Panc1 (cell line): ENCODE results near the gene MON1A. TPM values are rescaled to one million over a fixed set of nuclear protein-coding genes. Genes with fewer than 3 reads are reported as not detected.

Experiments used
- ATAC-seq: fragments of 200-7000 bp; cut with Tn5 transposase; 2 replicates; pipeline ENCODE4 v1.9.1; 2020; ENCODE audit warnings: mild to moderate bottlenecking, moderate library complexity
- BruUV-seq: library from RNA; stranded (reverse); fragments of 400-500 nt; replicated peaks from 2 replicates; lab custom pipeline; 2021; lab: Mats Ljungman, UMichigan
- CTCF ChIA-PET: fragments of 300-600 bp; sonication (Branson Sonifier 250); formaldehyde crosslinking; loops from one replicate; lab custom pipeline; 2022; ENCODE audit warnings: antibody characterized with exemption; lab: Charles Lee
- POLR2A ChIA-PET: fragments of 300-600 bp; sonication (Branson Sonifier 250); formaldehyde crosslinking; loops from one replicate; lab custom pipeline; 2022; ENCODE audit warnings: antibody characterized with exemption; lab: Charles Lee
- DNase-seq: peaks from one replicate; pipeline ENCODE4 v3.0.0-alpha.2; 2010; ENCODE audit warnings: low read depth, low spot score
- H3K27ac ChIP-seq: 2 replicates; pipeline ENCODE4 v1.5.1; 2011; ENCODE audit warnings: mild to moderate bottlenecking, low read length, inconsistent platforms
- H3K27me3 ChIP-seq: fragments of 200-500 bp; sonication (Bioruptor generic); 2 replicates; pipeline ENCODE4 v1.6.0; 2014; ENCODE audit warnings: low read length, inconsistent platforms; ENCODE audit not compliant: control insufficient read depth, insufficient read depth
- H3K36me3 ChIP-seq: fragments of 200-500 bp; sonication (Bioruptor generic); 2 replicates; pipeline ENCODE4 v1.5.1; 2014; ENCODE audit warnings: inconsistent platforms, mild to moderate bottlenecking, low read length, moderate library complexity; ENCODE audit not compliant: control insufficient read depth, insufficient read depth
- H3K4me1 ChIP-seq: 2 replicates; pipeline ENCODE4 v1.5.1; 2011; ENCODE audit warnings: inconsistent platforms, mild to moderate bottlenecking, low read length, moderate library complexity; ENCODE audit not compliant: control insufficient read depth, insufficient read depth
- H3K4me3 ChIP-seq, 2 experiments: 2 replicates each; pipeline ENCODE4 v1.5.1; 2011 to 2012; ENCODE audit warnings: low read depth in 2 of 2, low read length in 2 of 2, mild to moderate bottlenecking in 2 of 2, inconsistent platforms in 1 of 2, moderate library complexity in 1 of 2
- H3K9me3 ChIP-seq: fragments of 200-500 bp; sonication (Bioruptor generic); 2 replicates; pipeline ENCODE4 v1.5.1; 2014; ENCODE audit warnings: low read depth, mild to moderate bottlenecking, inconsistent platforms, low read length, moderate library complexity; ENCODE audit not compliant: control insufficient read depth, insufficient read depth
- CTCF ChIP-seq: fragments of 450-650 bp; IDR thresholded peaks from 2 replicates; pipeline ENCODE4 v1.5.1; 2017; ENCODE audit warnings: mild to moderate bottlenecking
- POLR2AphosphoS5 ChIP-seq: IDR thresholded peaks from 2 replicates; pipeline ENCODE4 v1.6.1; 2012; ENCODE audit warnings: mild to moderate bottlenecking, low read depth, low read length, moderate library complexity
- REST ChIP-seq, 2 experiments: IDR thresholded peaks; 2 replicates each; pipeline ENCODE4 v1.6.1; 2011 to 2012; ENCODE audit warnings: low read depth in 2 of 2, control low read depth in 1 of 2, low read length in 1 of 2, mild to moderate bottlenecking in 1 of 2, moderate library complexity in 1 of 2; ENCODE audit not compliant: insufficient read depth in 1 of 2
- SIN3A ChIP-seq: IDR thresholded peaks from 2 replicates; pipeline ENCODE4 v1.6.1; 2012; ENCODE audit warnings: low read depth, mild to moderate bottlenecking, low read length, moderate library complexity, borderline replicate concordance; ENCODE audit not compliant: insufficient read depth
- TCF7L2 ChIP-seq: IDR thresholded peaks from 2 replicates; pipeline ENCODE4 v1.6.1; 2011; ENCODE audit warnings: mild to moderate bottlenecking, low read depth, low read length, inconsistent platforms
- in situ Hi-C: cut with HindIII; loops from 2 replicates; pipeline ENCODE4 v1.10.0; 2016; ENCODE audit warnings: low sequenced_read_pairs, low pct_unique_long_range_greater_than_20kb
- intact Hi-C: fragments of 100-400 bp; cut with micrococcal nuclease; formaldehyde crosslinking; loops from one replicate; pipeline ENCODE4 v1.10.0; 2022; ENCODE audit not compliant: unreplicated experiment
- total RNA-seq: library from RNA; stranded (reverse); gene quantifications from one replicate; pipeline ENCODE4 v1.2.1, GENCODE V29; 2021; ENCODE audit not compliant: unreplicated experiment

MON1A gene
- total RNA-seq, 1 experiment from 2014 or later: 12.9 TPM

GRCh38 chr3:49876567-49876966 is 53.0 kb downstream of the MON1A start:
- H3K4me1 ChIP-seq: no peaks in the 10 kb centered on the region
- no TSS peak for BruUV-seq
- intact Hi-C loops (no loop called here), in situ Hi-C loops (no loop called here)
- no peaks in the 10 kb centered on the region for H3K36me3 ChIP-seq
- H3K9me3 ChIP-seq: no peaks in the 10 kb centered on the region
- TF ChIP-seq TCF7L2 (no peak), SIN3A (no peak), CTCF (no peak), POLR2AphosphoS5 (no peak)
- ChIA-PET CTCF (no interaction called here), POLR2A (interaction anchor here (0.6 kb wide), 1 partner anchor 29 kb away, joined by 3 read pairs; no protein-coding TSS in a partner anchor)
- no peak overlapping the region for H3K27ac ChIP-seq
- H3K27me3 ChIP-seq: no peaks in the 10 kb centered on the region
- H3K4me3 ChIP-seq: no peak overlapping the region
- no peak for ATAC-seq
- no peak for DNase-seq

- DNase-seq (no peak), ATAC-seq (no peak)
- TF ChIP-seq TCF7L2 (no peak), POLR2AphosphoS5 (no peak), SIN3A (no peak), REST (IDR thresholded peaks at IDR 0.05; ENCODE audit: insufficient read depth in 1 of 2, low read depth in 2 of 2, low read length in 1 of 2) (no peak), CTCF (no peak)
- H3K4me3 ChIP-seq: no peak overlapping the region
- H3K27me3 ChIP-seq: no peaks in the 10 kb centered on the region
- BruUV-seq: no TSS peak
- H3K36me3 ChIP-seq: no peaks in the 10 kb centered on the region
- no peak overlapping the region for H3K27ac ChIP-seq
- intact Hi-C loops: no loop called here
- CTCF ChIA-PET: no interaction called here
- no peaks in the 10 kb centered on the region for H3K4me1 ChIP-seq
- H3K9me3 ChIP-seq: no peaks in the 10 kb centered on the region
- in situ Hi-C loops: no loop called here
- POLR2A ChIA-PET: no interaction called here
These were observed 56.0 kb downstream of the MON1A start for GRCh38 chr3:49873623-49874022.
